ENCODE measurements around the gene KLF13. TPM values are rescaled to one million over a fixed set of nuclear protein-coding genes. Genes with fewer than 3 reads are reported as not detected.

Gene KLF13
- polyA plus RNA-seq, 1 donor (not counting 4 experiments of a cell fraction or from before 2014, with no cell fraction given) = 66.7 TPM

GRCh38 chr15:31327669-31328427 lies 1.2 kb downstream of the KLF13 start:
- peak overlapping the region; percentile 61 to 93 (median 92) for H3K4me3 ChIP-seq (ENCODE audit: control insufficient read depth in 2 of 3, extremely low read depth in 1 of 3, insufficient read depth in 2 of 3, low read depth in 1 of 3, low read length in 3 of 3)
- peaks cover 0 to 13% of the 10 kb centered on the region in 2 experiments for H3K36me3 ChIP-seq (ENCODE audit: control insufficient read depth in 2 of 2, extremely low read depth in 1 of 2, insufficient read depth in 2 of 2, low read length in 2 of 2)
- H3K27ac ChIP-seq (ENCODE audit: control insufficient read depth, insufficient read depth, low read length) = peak overlapping the region; percentile 84
- peaks cover 29% of the 10 kb centered on the region for H3K4me1 ChIP-seq (ENCODE audit: control insufficient read depth, extremely low read depth, insufficient read depth, low read length)
- peak overlapping the region; percentile 94 for H3K4me2 ChIP-seq (ENCODE audit: control insufficient read depth, extremely low read depth, insufficient read depth, low read depth, low read length)
- FAIRE-seq = no peak
- DNase-seq (ENCODE audit: low read depth, low spot score) = no peak
- TF ChIP-seq EZH2 (IDR thresholded peaks at IDR 0.05; ENCODE audit: low read length) = no peak
- TF ChIP-seq CTCF (optimal IDR thresholded peaks at IDR 0.05 in 1 of 3, IDR thresholded peaks at IDR 0.05 in 1 of 3, conservative IDR thresholded peaks at IDR 0.05 in 1 of 3; ENCODE audit: extremely low read depth in 1 of 3, insufficient read depth in 2 of 3, low read length in 3 of 3) = no peak
- peaks cover 24% of the 10 kb centered on the region for H4K20me1 ChIP-seq (ENCODE audit: control insufficient read depth, extremely low read depth, insufficient read depth, low read length)
- no peak overlapping the region for H2AFZ ChIP-seq (ENCODE audit: control insufficient read depth, low read length)
- dilution Hi-C loops (cut with MboI; ENCODE audit: extremely low pct_ligation_motif_present, low sequenced_read_pairs) = no loop called here
- H3K27me3 ChIP-seq (ENCODE audit: control insufficient read depth, extremely low read depth, insufficient read depth, low read length) = no peaks in the 10 kb centered on the region
- peaks cover 4% of the 10 kb centered on the region for H3K9me1 ChIP-seq (ENCODE audit: control insufficient read depth, extremely low read depth, insufficient read depth, low read length)
- H3K9me3 ChIP-seq (ENCODE audit: control insufficient read depth, low read depth, low read length) = no peaks in the 10 kb centered on the region
- H3K9ac ChIP-seq (ENCODE audit: control insufficient read depth, extremely low read depth, insufficient read depth, low read length) = peak overlapping the region; percentile 80
- H3K79me2 ChIP-seq (ENCODE audit: control insufficient read depth, insufficient read depth, low read length) = peaks cover 46% of the 10 kb centered on the region

GRCh38 chr15:31328428-31328968 lies 1.9 kb downstream of the KLF13 start:
- H4K20me1 ChIP-seq (ENCODE audit: control insufficient read depth, extremely low read depth, insufficient read depth, low read length) = peaks cover 24% of the 10 kb centered on the region
- no peaks in the 10 kb centered on the region for H3K27me3 ChIP-seq (ENCODE audit: control insufficient read depth, extremely low read depth, insufficient read depth, low read length)
- no peak overlapping the region for H2AFZ ChIP-seq (ENCODE audit: control insufficient read depth, low read length)
- dilution Hi-C loops (cut with MboI; ENCODE audit: extremely low pct_ligation_motif_present, low sequenced_read_pairs) = no loop called here
- peak overlapping the region; percentile 84 for H3K27ac ChIP-seq (ENCODE audit: control insufficient read depth, insufficient read depth, low read length)
- peak overlapping the region; percentile 94 for H3K4me2 ChIP-seq (ENCODE audit: control insufficient read depth, extremely low read depth, insufficient read depth, low read depth, low read length)
- no peaks in the 10 kb centered on the region for H3K9me3 ChIP-seq (ENCODE audit: control insufficient read depth, low read depth, low read length)
- H3K9me1 ChIP-seq (ENCODE audit: control insufficient read depth, extremely low read depth, insufficient read depth, low read length) = peaks cover 4% of the 10 kb centered on the region
- no peak for TF ChIP-seq EZH2 (IDR thresholded peaks at IDR 0.05; ENCODE audit: low read length)
- no peak for TF ChIP-seq CTCF (optimal IDR thresholded peaks at IDR 0.05 in 1 of 3, IDR thresholded peaks at IDR 0.05 in 1 of 3, conservative IDR thresholded peaks at IDR 0.05 in 1 of 3; ENCODE audit: extremely low read depth in 1 of 3, insufficient read depth in 2 of 3, low read length in 3 of 3)
- peak overlapping the region; percentile 80 for H3K9ac ChIP-seq (ENCODE audit: control insufficient read depth, extremely low read depth, insufficient read depth, low read length)
- FAIRE-seq = peak; percentile 43
- peaks cover 52% of the 10 kb centered on the region for H3K79me2 ChIP-seq (ENCODE audit: control insufficient read depth, insufficient read depth, low read length)
- H3K36me3 ChIP-seq (ENCODE audit: control insufficient read depth in 2 of 2, extremely low read depth in 1 of 2, insufficient read depth in 2 of 2, low read length in 2 of 2) = peaks cover 1 to 13% of the 10 kb centered on the region in 2 experiments
- peak overlapping the region; percentile 61 to 93 (median 92) for H3K4me3 ChIP-seq (ENCODE audit: control insufficient read depth in 2 of 3, extremely low read depth in 1 of 3, insufficient read depth in 2 of 3, low read depth in 1 of 3, low read length in 3 of 3)
- DNase-seq (ENCODE audit: low read depth, low spot score) = no peak
- peaks cover 29% of the 10 kb centered on the region for H3K4me1 ChIP-seq (ENCODE audit: control insufficient read depth, extremely low read depth, insufficient read depth, low read length)
